Measurements from ENCODE around the gene ATP10A.

ATP10A gene

GRCh38 chr15:25730918-25731317 is 132.2 kb downstream of the ATP10A start:
- no peak overlapping the region for H3K27ac ChIP-seq
- TF ChIP-seq CTCF (conservative IDR thresholded peaks at IDR 0.05) (no peak), ZFX (IDR thresholded peaks at IDR 0.05) (no peak)

- no peak for TF ChIP-seq ZFX (IDR thresholded peaks at IDR 0.05)
- TF ChIP-seq CTCF (conservative IDR thresholded peaks at IDR 0.05), result no peak
- no peak overlapping the region for H3K27ac ChIP-seq
These were observed 134.3 kb downstream of the ATP10A start for GRCh38 chr15:25728816-25729215.

GRCh38 chr15:25727867-25728600 is 135.1 kb downstream of the ATP10A start:
- TF ChIP-seq ZFX (IDR thresholded peaks at IDR 0.05) (no peak), CTCF (conservative IDR thresholded peaks at IDR 0.05) (no peak)
- H3K27ac ChIP-seq, result no peak overlapping the region

- H3K27ac ChIP-seq, result no peak overlapping the region
- TF ChIP-seq CTCF (conservative IDR thresholded peaks at IDR 0.05) (no peak), ZFX (IDR thresholded peaks at IDR 0.05) (no peak)
These were observed 136.0 kb downstream of the ATP10A start for GRCh38 chr15:25727116-25727515.

GRCh38 chr15:25725758-25726157 is 137.4 kb downstream of the ATP10A start:
- H3K27ac ChIP-seq, result no peak overlapping the region
- TF ChIP-seq ZFX (IDR thresholded peaks at IDR 0.05) (no peak), CTCF (conservative IDR thresholded peaks at IDR 0.05) (no peak)

- no peak for TF ChIP-seq CTCF (conservative IDR thresholded peaks at IDR 0.05)
- no peak overlapping the region for H3K27ac ChIP-seq
These were observed 138.2 kb downstream of the ATP10A start for GRCh38 chr15:25724899-25725298.

- no peak for TF ChIP-seq ZFX (IDR thresholded peaks at IDR 0.05)
- TF ChIP-seq CTCF (conservative IDR thresholded peaks at IDR 0.05), result no peak
These were observed 141.5 kb downstream of the ATP10A start for GRCh38 chr15:25721605-25721955.

More at GRCh38 chr15:25721605-25721955, 141.5 kb downstream of the ATP10A start:
- no peak overlapping the region for H3K27ac ChIP-seq
